KMS-11 (cell line): ENCODE results near the gene KCNQ1OT1.

Experiments
- H2AFZ ChIP-seq: fragments of 200-600 bp; sonication (generic); 2 replicates; pipeline ENCODE4 v1.6.1; 2016; ENCODE audit warnings: antibody characterized with exemption, mixed run types, low read depth
- H3K27ac ChIP-seq: fragments of 200-600 bp; sonication (generic); 2 replicates; pipeline ENCODE4 v1.6.1; 2016; ENCODE audit warnings: mild to moderate bottlenecking, mixed run types
- H3K27me3 ChIP-seq: fragments of 200-600 bp; sonication (generic); 2 replicates; pipeline ENCODE4 v1.6.1; 2017; ENCODE audit warnings: mild to moderate bottlenecking, low read depth, mixed run types, moderate library complexity; ENCODE audit not compliant: insufficient read depth
- H3K36me3 ChIP-seq: fragments of 200-600 bp; sonication (generic); 2 replicates; pipeline ENCODE4 v1.6.1; 2017; ENCODE audit warnings: mild to moderate bottlenecking, mixed run types; ENCODE audit not compliant: insufficient read depth
- H3K4me1 ChIP-seq: fragments of 200-600 bp; sonication (generic); 2 replicates; pipeline ENCODE4 v1.6.1; 2016; ENCODE audit warnings: mild to moderate bottlenecking, low read depth, mixed run types; ENCODE audit not compliant: poor library complexity, severe bottlenecking
- H3K4me2 ChIP-seq: fragments of 200-600 bp; sonication (generic); 2 replicates; pipeline ENCODE4 v1.7.0; 2016; ENCODE audit warnings: mild to moderate bottlenecking, mixed run types
- H3K4me3 ChIP-seq: fragments of 200-600 bp; sonication (generic); IDR thresholded peaks from 2 replicates; pipeline ENCODE4 v1.6.1; 2017; ENCODE audit warnings: low read depth, low read length, mixed read lengths; ENCODE audit not compliant: insufficient read depth
- H3K79me2 ChIP-seq: fragments of 200-600 bp; sonication (generic); 2 replicates; pipeline ENCODE4 v1.6.1; 2016; ENCODE audit warnings: low read depth, mixed run types; ENCODE audit not compliant: insufficient read depth
- H3K9ac ChIP-seq: fragments of 200-600 bp; sonication (generic); 2 replicates; pipeline ENCODE4 v1.6.1; 2016; ENCODE audit warnings: mild to moderate bottlenecking, mixed run types
- H4K20me1 ChIP-seq: fragments of 200-600 bp; sonication (generic); 2 replicates; pipeline ENCODE4 v1.6.1; 2016; ENCODE audit warnings: mild to moderate bottlenecking, mixed run types; ENCODE audit not compliant: insufficient read depth
- CTCF ChIP-seq: fragments of 200-600 bp; sonication (generic); conservative IDR thresholded peaks from 2 replicates; pipeline ENCODE4 v1.6.1; 2017; ENCODE audit warnings: low read depth, mild to moderate bottlenecking, antibody characterized with exemption, low read length, moderate library complexity, mixed read lengths

Gene KCNQ1OT1

GRCh38 chr11:2675540-2675939, 24.3 kb downstream of the KCNQ1OT1 start:
- no peak for TF ChIP-seq CTCF
- H3K27ac ChIP-seq = no peak overlapping the region
- no peak overlapping the region for H2AFZ ChIP-seq
- peaks cover 33% of the 10 kb centered on the region; the same call in 1 of the 2 replicates for H3K79me2 ChIP-seq
- H3K27me3 ChIP-seq = no peaks in the 10 kb centered on the region
- no peaks in the 10 kb centered on the region for H3K36me3 ChIP-seq
- peaks cover 7% of the 10 kb centered on the region; the same call in 1 of the 2 replicates for H4K20me1 ChIP-seq
- no peak overlapping the region for H3K4me3 ChIP-seq
- no peak overlapping the region for H3K9ac ChIP-seq
- H3K4me2 ChIP-seq = no peak overlapping the region
- peaks cover 24% of the 10 kb centered on the region for H3K4me1 ChIP-seq

- Histone ChIP-seq H3K9ac (no peak overlapping the region), H3K4me2 (no peak overlapping the region), H3K27me3 (no peaks in the 10 kb centered on the region), H3K27ac (no peak overlapping the region), H3K79me2 (peaks cover 33% of the 10 kb centered on the region; the same call in 1 of the 2 replicates), H3K36me3 (no peaks in the 10 kb centered on the region), H3K4me3 (no peak overlapping the region), H3K4me1 (peaks cover 24% of the 10 kb centered on the region), H4K20me1 (peaks cover 7% of the 10 kb centered on the region; the same call in 1 of the 2 replicates), H2AFZ (no peak overlapping the region)
- TF ChIP-seq CTCF = no peak
These were observed 25.1 kb downstream of the KCNQ1OT1 start for GRCh38 chr11:2674658-2675131.

- Histone ChIP-seq H3K4me2 (no peak overlapping the region), H3K36me3 (no peaks in the 10 kb centered on the region)
- no peak for TF ChIP-seq CTCF
These were observed 25.8 kb downstream of the KCNQ1OT1 start for GRCh38 chr11:2673871-2674471.

GRCh38 chr11:2673250-2673610, 26.6 kb downstream of the KCNQ1OT1 start:
- no peak overlapping the region for H3K4me3 ChIP-seq
- peaks cover 11% of the 10 kb centered on the region for H3K4me1 ChIP-seq
- no peaks in the 10 kb centered on the region for H3K36me3 ChIP-seq
- H3K4me2 ChIP-seq = no peak overlapping the region
- no peaks in the 10 kb centered on the region for H3K27me3 ChIP-seq
- H3K27ac ChIP-seq = no peak overlapping the region
- no peak overlapping the region for H3K9ac ChIP-seq
- H3K79me2 ChIP-seq = peaks cover 20% of the 10 kb centered on the region; the same call in 1 of the 2 replicates
- no peak for TF ChIP-seq CTCF
- peaks cover 7% of the 10 kb centered on the region; the same call in 1 of the 2 replicates for H4K20me1 ChIP-seq
- H2AFZ ChIP-seq = no peak overlapping the region

More at GRCh38 chr11:2673871-2674471, 25.8 kb downstream of the KCNQ1OT1 start:
- Histone ChIP-seq H3K27me3 (no peaks in the 10 kb centered on the region), H3K9ac (no peak overlapping the region), H3K4me1 (peaks cover 17% of the 10 kb centered on the region), H3K79me2 (peaks cover 27% of the 10 kb centered on the region; the same call in 1 of the 2 replicates), H3K4me3 (no peak overlapping the region), H4K20me1 (peaks cover 7% of the 10 kb centered on the region; the same call in 1 of the 2 replicates), H2AFZ (no peak overlapping the region), H3K27ac (no peak overlapping the region)
